HL-60/S4 treated with retinoic acid at 250 ng/mL for 4 days and 3 days (cell line): ENCODE results near the gene GLB1L2.

Experiments used
- in situ Hi-C: fragments of 300-500 bp; cut with MboI; formaldehyde crosslinking; loops from 2 replicates; pipeline ENCODE4 v1.7.0; 2022; ENCODE audit warnings: low sequenced_read_pairs

Gene GLB1L2

GRCh38 chr11:134417871-134418840, 86.4 kb downstream of the GLB1L2 start:
- in situ Hi-C loops: no loop called here

GRCh38 chr11:134423106-134423505, 91.3 kb downstream of the GLB1L2 start:
- in situ Hi-C loops: no loop called here

GRCh38 chr11:134425413-134425812, 93.6 kb downstream of the GLB1L2 start:
- in situ Hi-C loops: no loop called here
